ENCODE data around the gene CD40LG. TPM values are rescaled to one million over a fixed set of nuclear protein-coding genes. Genes with fewer than 3 reads are reported as not detected.

Gene CD40LG
- polyA plus RNA-seq, 1 donor from 2014 or later, result not detected

DNA sequence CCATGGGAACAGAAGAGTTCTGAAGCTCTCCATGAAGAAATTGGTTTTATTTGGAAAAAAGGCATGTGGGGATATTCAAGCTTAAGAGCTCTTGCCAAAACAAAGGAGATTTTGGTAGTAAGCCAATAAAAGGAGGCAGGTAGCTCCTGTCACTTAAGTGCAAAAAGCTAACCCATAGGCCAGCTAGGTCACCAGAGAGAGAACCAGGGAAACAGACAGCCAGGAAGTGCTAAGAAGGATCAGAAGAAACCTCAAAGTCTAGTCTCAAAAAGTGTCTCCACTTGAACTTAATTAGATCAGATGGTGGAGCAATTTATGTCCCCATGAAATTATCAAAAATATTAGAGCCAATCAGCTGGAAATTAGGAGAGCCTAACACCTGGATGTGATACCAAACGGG is 49.2 kb downstream of the CD40LG start:
- H3K4me2 ChIP-seq (ENCODE audit: low read length), result no peak overlapping the region
- H3K27me3 ChIP-seq (ENCODE audit: insufficient read depth, low read depth, low read length), result no peaks in the 10 kb centered on the region
- no peak overlapping the region for H3K4me3 ChIP-seq (ENCODE audit: low read length)
- H3K79me2 ChIP-seq (replicated peaks; ENCODE audit: insufficient read depth, low read length), result no peaks in the 10 kb centered on the region
- H2AFZ ChIP-seq (ENCODE audit: low read depth, low read length), result no peak overlapping the region
- no peak overlapping the region for H3K9ac ChIP-seq (ENCODE audit: low read length)
- no peaks in the 10 kb centered on the region for H4K20me1 ChIP-seq (ENCODE audit: insufficient read depth)
- H3F3A ChIP-seq (ENCODE audit: insufficient read depth, low read length, poor library complexity, severe bottlenecking), result no peaks in the 10 kb centered on the region
- no peaks in the 10 kb centered on the region for H3K9me3 ChIP-seq (ENCODE audit: low read length)
- H3K36me3 ChIP-seq (ENCODE audit: insufficient read depth, low read length), result no peaks in the 10 kb centered on the region
- no peak for TF ChIP-seq RAD21 (conservative IDR thresholded peaks at IDR 0.05)
- no peak for TF ChIP-seq POLR2AphosphoS5 (IDR thresholded peaks at IDR 0.05)
- no peak for TF ChIP-seq EP300 (conservative IDR thresholded peaks at IDR 0.05; ENCODE audit: poor library complexity, severe bottlenecking)
- TF ChIP-seq SMC3 (conservative IDR thresholded peaks at IDR 0.05; ENCODE audit: poor library complexity), result no peak
- no peak for TF ChIP-seq EZH2 (IDR thresholded peaks at IDR 0.05; ENCODE audit: borderline replicate concordance, insufficient read depth, low read length, poor library complexity, severe bottlenecking)
- TF ChIP-seq TAF1 (IDR thresholded peaks at IDR 0.05; ENCODE audit: low read depth), result no peak
- no peak for TF ChIP-seq MXI1 (conservative IDR thresholded peaks at IDR 0.05; ENCODE audit: poor library complexity, severe bottlenecking)
- TF ChIP-seq, protein P1, sequence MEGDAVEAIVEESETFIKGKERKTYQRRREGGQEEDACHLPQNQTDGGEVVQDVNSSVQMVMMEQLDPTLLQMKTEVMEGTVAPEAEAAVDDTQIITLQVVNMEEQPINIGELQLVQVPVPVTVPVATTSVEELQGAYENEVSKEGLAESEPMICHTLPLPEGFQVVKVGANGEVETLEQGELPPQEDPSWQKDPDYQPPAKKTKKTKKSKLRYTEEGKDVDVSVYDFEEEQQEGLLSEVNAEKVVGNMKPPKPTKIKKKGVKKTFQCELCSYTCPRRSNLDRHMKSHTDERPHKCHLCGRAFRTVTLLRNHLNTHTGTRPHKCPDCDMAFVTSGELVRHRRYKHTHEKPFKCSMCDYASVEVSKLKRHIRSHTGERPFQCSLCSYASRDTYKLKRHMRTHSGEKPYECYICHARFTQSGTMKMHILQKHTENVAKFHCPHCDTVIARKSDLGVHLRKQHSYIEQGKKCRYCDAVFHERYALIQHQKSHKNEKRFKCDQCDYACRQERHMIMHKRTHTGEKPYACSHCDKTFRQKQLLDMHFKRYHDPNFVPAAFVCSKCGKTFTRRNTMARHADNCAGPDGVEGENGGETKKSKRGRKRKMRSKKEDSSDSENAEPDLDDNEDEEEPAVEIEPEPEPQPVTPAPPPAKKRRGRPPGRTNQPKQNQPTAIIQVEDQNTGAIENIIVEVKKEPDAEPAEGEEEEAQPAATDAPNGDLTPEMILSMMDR (IDR thresholded peaks at IDR 0.05; ENCODE audit: poor library complexity, severe bottlenecking), result no peak
- TF ChIP-seq, protein P2, sequence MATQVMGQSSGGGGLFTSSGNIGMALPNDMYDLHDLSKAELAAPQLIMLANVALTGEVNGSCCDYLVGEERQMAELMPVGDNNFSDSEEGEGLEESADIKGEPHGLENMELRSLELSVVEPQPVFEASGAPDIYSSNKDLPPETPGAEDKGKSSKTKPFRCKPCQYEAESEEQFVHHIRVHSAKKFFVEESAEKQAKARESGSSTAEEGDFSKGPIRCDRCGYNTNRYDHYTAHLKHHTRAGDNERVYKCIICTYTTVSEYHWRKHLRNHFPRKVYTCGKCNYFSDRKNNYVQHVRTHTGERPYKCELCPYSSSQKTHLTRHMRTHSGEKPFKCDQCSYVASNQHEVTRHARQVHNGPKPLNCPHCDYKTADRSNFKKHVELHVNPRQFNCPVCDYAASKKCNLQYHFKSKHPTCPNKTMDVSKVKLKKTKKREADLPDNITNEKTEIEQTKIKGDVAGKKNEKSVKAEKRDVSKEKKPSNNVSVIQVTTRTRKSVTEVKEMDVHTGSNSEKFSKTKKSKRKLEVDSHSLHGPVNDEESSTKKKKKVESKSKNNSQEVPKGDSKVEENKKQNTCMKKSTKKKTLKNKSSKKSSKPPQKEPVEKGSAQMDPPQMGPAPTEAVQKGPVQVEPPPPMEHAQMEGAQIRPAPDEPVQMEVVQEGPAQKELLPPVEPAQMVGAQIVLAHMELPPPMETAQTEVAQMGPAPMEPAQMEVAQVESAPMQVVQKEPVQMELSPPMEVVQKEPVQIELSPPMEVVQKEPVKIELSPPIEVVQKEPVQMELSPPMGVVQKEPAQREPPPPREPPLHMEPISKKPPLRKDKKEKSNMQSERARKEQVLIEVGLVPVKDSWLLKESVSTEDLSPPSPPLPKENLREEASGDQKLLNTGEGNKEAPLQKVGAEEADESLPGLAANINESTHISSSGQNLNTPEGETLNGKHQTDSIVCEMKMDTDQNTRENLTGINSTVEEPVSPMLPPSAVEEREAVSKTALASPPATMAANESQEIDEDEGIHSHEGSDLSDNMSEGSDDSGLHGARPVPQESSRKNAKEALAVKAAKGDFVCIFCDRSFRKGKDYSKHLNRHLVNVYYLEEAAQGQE (IDR thresholded peaks at IDR 0.05; ENCODE audit: borderline replicate concordance), result no peak
- no peaks in the 10 kb centered on the region for H3K9me2 ChIP-seq (ENCODE audit: insufficient read depth, low read length)
- H3K27ac ChIP-seq (ENCODE audit: low read length), result no peak overlapping the region

DNA sequence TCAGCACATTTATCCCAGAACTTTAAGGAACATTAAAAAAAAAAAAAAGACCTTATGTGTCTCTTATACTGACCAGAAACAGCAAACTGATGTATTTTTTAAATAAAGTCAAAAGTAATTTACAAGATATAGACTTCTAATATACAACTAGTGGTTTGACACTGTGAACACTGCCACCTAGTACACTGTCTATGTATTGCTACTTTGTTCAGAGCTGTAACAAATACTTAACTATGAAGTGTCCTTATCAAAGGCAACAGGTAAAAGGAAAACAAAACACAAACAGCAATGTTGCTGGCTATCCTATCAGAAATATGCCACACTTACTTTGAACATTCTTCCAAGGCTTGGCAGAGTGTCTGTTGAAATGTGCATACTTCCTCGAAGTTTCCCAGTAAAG is 60.4 kb downstream of the CD40LG start:
- no peak overlapping the region for H2AFZ ChIP-seq (ENCODE audit: low read depth, low read length)
- H3K27me3 ChIP-seq (ENCODE audit: insufficient read depth, low read depth, low read length), result no peaks in the 10 kb centered on the region
- H3K27ac ChIP-seq (ENCODE audit: low read length), result no peak overlapping the region
- no peaks in the 10 kb centered on the region for H4K20me1 ChIP-seq (ENCODE audit: insufficient read depth)
- no peaks in the 10 kb centered on the region for H3K9me3 ChIP-seq (ENCODE audit: low read length)
- H3K79me2 ChIP-seq (replicated peaks; ENCODE audit: insufficient read depth, low read length), result no peaks in the 10 kb centered on the region
- H3K36me3 ChIP-seq (ENCODE audit: insufficient read depth, low read length), result no peaks in the 10 kb centered on the region
- no peak overlapping the region for H3K9ac ChIP-seq (ENCODE audit: low read length)
- H3K9me2 ChIP-seq (ENCODE audit: insufficient read depth, low read length), result no peaks in the 10 kb centered on the region
- TF ChIP-seq, protein P1 (IDR thresholded peaks at IDR 0.05; ENCODE audit: poor library complexity, severe bottlenecking), result peak; percentile 58
- no peak for TF ChIP-seq POLR2AphosphoS5 (IDR thresholded peaks at IDR 0.05)
- H3K4me2 ChIP-seq (ENCODE audit: low read length), result no peak overlapping the region
- H3K4me3 ChIP-seq (ENCODE audit: low read length), result no peak overlapping the region
- H3F3A ChIP-seq (ENCODE audit: insufficient read depth, low read length, poor library complexity, severe bottlenecking), result no peaks in the 10 kb centered on the region

Other genes with a start within 250 kb of the CD40LG start
- gene BRS3, start 160.2 kb upstream of the CD40LG start, polyA plus RNA-seq, result 0.20 TPM in 1 of 2 replicates, not detected in the other
- gene HTATSF1, start 150.6 kb upstream of the CD40LG start, polyA plus RNA-seq, result 114 and 137 TPM in 2 replicates
- not detected in 2 replicates for gene VGLL1, start 115.9 kb upstream of the CD40LG start, polyA plus RNA-seq
- gene ARHGEF6, start 132.8 kb downstream of the CD40LG start, polyA plus RNA-seq, result 1.4 and 1.8 TPM in 2 replicates
- gene RBMX, start 232.6 kb downstream of the CD40LG start, polyA plus RNA-seq, result 802 and 875 TPM in 2 replicates